Activated CD8-positive, alpha-beta memory T cell treated with anti-CD3 and anti-CD28 coated beads for 4 hours (primary cell): ENCODE data around the gene EXOC1L.
A peak's percentile ranks its signal among the peaks of the same experiment; 100 is the strongest.
"Not testable (repeated sequence)": the region's sequence is repeated elsewhere in the genome, so short reads cannot be mapped to it uniquely, and the experiment has no call there.

Source experiments
- DNase-seq, 2 donors: peaks; one replicate each; pipeline ENCODE4 v3.0.0-alpha.2; 2020; ENCODE audit warnings: low read depth in 2 of 2

The EXOC1L gene

DNA sequence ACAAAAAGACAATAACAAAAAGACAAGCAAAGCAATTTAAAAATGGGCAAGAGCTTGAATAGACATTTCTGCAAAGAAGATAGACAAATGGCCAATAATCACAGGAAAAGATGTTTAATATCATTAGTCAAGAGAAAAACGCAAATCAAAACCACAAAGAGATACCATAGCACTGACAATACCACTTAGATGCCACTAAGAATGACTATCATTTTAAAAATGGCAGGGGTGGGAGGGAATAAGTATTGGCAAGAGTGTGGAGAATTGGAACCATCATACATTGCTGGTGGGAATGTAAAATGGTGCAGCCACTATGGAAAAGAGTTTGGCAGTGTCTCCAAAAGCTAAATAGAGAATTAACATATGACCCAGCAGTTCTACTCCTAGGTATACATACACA, 18.8 kb downstream of the EXOC1L start:
- DNase-seq: no peak

GRCh38 chr4:55838952-55839351, 19.4 kb downstream of the EXOC1L start:
- no peak for DNase-seq

GRCh38 chr4:55840956-55841355, 21.4 kb downstream of the EXOC1L start:
- DNase-seq: no peak

DNA sequence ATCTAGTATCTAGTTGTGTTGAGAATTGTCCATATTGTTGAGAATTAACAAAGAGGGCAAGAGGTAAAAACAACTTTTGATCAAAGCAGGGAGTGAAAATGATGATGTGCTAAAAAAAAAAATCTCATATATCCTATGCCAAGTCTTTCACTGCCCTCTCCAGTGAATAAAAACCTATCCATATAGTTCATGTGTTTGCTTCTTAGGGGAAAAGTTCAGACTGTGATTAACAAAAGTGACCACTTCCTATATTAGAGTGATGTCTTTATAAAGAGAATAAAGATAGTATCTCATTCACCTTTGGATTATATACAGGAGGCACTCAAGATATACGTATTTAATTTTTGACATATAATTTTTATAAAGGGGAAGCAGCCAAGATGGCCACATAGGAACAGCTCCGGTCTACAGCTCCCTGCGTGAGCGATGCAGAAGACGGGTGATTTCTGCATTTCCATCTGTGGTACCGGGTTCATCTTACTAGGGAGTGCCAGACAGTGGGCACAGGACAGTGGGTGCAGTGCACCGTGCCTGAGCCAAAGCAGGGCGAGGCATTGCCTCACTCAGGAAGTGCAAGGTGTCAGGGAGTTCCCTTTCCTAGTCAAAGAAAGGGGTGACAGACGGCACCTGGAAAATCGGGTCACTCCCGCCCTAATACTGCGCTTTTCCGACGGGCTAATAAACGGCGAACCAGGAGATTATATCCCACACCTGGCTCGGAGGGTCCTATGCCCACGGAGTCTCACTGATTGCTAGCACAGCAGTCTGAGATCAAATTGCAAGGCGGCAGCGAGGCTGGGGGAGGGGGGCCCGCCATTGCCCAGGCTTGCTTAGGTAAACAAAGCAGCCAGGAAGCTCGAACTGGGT, 22.0 kb downstream of the EXOC1L start:
- not testable (repeated sequence) for DNase-seq

GRCh38 chr4:55842312-55842711, 22.7 kb downstream of the EXOC1L start:
- DNase-seq: not testable (repeated sequence)

- no peak for DNase-seq
Measured at GRCh38 chr4:55849724-55850123, 30.1 kb downstream of the EXOC1L start.

- no peak for DNase-seq
Measured at GRCh38 chr4:55851885-55852284, 32.3 kb downstream of the EXOC1L start.

- peak; percentile 92 to 93 for DNase-seq
Measured at GRCh38 chr4:55853484-55854046, 34.0 kb downstream of the EXOC1L start, which contains the start of gene EXOC1. TSS of gene EXOC1 (plus strand) at chr4:55853648. CDS start at chr4:55858324, 4,676 bp downstream.

GRCh38 chr4:55854129-55854528, 34.5 kb downstream of the EXOC1L start:
- no peak for DNase-seq

DNA sequence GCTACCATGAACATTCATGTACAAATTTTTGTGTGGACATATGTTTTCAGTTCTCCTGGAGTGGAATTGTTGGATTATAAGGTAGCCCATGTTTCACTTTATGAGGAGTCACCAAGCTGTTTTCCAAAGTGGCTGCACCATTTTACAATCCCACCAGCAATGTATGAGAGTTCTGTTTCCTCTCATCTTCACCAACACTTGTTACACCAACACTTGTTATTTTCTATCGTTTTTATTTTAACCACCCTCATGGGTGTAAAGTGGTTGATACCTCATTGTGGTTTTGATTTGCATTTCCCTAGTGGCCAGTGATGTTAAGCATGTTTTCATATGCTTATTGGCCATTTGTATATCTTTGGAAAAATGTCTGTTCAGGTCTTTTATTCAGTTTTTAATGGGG, 38.0 kb downstream of the EXOC1L start:
- no peak for DNase-seq

DNA sequence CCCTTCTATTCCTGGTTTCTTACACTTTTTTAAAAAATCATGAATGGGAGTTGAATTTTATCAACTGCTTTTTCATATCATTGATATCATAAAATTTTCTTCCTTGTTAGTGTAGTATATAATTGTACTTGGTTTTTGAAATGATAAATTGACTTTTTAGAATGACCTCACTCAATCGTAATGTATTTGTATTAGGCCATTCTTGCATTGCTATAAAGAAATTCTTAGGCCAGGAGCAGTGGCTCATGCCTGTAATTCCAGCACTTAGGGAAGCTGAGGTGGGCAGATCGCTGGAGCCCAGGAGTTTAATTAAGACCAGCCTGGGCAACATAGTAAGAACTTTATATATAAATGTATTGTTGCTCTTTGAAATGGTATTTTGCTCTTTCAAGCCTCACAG, 40.1 kb downstream of the EXOC1L start:
- DNase-seq: no peak

- DNase-seq: no peak
Measured at GRCh38 chr4:55864577-55865223, 45.1 kb downstream of the EXOC1L start.

GRCh38 chr4:55865228-55865806, 45.7 kb downstream of the EXOC1L start:
- no peak for DNase-seq

DNA sequence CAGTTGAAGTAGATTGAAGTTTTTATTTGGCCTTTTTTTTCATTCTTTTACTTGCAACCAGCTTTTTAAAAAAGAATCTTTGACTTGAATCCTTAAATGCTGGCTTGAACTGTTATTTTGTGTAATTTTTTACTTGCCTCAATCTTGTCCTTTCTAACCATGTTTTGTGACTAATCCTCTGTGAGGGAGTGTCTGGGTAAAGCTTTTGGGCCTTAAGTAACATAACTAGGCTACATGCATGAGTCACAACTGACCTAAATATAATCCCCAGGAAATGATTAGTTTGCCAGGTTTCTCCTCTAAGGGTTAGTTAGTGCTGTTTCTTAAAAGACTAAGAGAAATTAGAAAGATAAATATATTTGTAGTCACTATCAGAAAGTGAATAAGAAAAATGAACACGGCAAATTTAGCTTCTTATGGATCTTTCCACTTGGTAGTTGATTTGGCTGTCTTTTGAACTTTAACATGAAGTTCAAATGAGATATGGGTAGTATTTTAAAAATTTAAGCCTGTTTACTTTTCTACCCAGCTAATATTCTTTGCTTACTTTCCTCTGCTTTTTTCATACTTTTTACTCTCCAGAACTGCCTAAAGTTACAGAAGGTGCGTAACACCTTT, 46.8 kb downstream of the EXOC1L start:
- no peak for DNase-seq

DNA sequence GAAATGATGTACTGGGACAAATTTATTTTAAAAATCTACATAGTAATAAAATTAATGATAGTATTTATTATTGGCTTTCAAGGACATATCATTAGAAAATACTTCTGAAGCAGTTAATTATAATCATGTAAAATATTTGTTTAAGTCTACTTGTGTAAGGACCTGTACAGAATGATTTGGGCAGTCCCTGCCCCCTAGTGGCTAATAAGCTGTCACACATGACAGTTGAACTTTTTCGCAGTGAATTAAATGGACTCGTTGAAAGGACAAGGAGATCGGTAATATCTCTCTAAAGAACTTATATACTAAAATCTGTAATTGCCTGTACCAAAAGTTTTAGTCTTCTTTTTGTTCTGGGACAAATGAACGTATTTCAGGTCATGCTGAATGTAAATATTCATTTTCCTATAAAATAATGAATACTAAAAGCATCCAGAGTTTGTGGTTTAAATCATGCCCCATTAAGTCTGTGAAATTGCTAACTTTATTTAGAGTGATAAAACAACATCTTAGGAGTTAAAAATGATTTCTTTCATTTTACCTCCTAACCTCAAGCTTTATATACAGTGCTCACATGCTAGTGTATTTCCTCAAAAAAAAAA, 47.5 kb downstream of the EXOC1L start:
- DNase-seq: no peak

DNA sequence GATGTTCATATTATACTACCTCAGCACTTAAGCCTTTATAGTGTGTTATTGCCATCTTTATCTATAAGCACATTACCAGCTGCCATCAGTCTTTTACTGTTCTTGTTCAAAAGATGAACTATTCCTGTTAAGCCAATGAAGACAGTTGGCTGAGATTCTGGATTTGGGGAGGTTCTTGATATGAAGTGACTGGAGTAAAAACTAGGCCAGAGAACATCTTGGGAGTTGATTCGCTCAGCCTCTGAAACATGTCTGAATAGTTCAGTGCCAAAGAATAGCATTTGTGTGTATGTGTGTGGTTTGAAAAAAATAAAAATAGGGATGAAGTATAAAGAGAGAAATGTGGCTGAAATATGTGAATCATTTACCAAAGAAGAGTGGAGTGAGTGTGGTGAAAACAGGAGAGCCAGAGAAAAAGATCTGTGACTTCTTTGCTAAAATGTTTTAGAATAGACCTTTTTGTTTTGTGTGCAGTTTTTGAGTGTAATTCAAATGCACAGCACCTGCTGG, 49.0 kb downstream of the EXOC1L start:
- DNase-seq: no peak

- DNase-seq: no peak
Measured at GRCh38 chr4:55871299-55871800, 51.8 kb downstream of the EXOC1L start.

- DNase-seq: no peak
Measured at GRCh38 chr4:55874831-55875230, 55.2 kb downstream of the EXOC1L start.

DNA sequence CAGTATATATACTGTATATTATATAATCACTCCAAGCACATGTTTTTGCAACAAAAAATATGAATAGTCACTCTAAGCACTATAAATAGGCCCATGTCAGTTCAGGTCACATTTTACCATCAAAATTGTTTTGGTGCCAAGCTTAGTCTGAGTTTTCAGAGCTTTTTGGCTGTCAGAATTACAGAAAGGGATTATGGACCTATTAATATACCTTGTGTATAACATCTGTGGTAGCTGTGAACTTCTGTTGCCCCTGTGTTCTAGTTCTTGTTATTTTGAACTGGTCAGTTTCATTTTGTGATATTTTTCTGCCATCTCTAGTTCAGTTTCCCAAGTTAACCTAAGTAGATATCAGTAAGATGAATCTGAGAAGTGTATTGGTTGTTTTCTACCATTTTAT, 56.8 kb downstream of the EXOC1L start:
- DNase-seq: no peak

- no peak for DNase-seq
Measured at GRCh38 chr4:55879224-55879623, 59.6 kb downstream of the EXOC1L start.

- no peak for DNase-seq
Measured at GRCh38 chr4:55880652-55881280, 61.2 kb downstream of the EXOC1L start.
